IPS DF 6.9 (cell line): Measurements from ENCODE around the gene SLC66A2.
"Not testable (repeated sequence)": the region's sequence is repeated elsewhere in the genome, so short reads cannot be mapped to it uniquely, and the experiment has no call there.

ENCODE experiments used
- DNase-seq: peaks from one replicate; pipeline ENCODE4 v3.0.0-alpha.2; 2013; ENCODE audit warnings: low read depth, low spot score
- H3K27ac ChIP-seq: one replicate; pipeline ENCODE4 v1.5.1; 2013; ENCODE audit warnings: low read length, control low read depth
- H3K27me3 ChIP-seq: 2 replicates; pipeline ENCODE4 v1.6.1; 2013; ENCODE audit warnings: mild to moderate bottlenecking, low read length; ENCODE audit not compliant: control insufficient read depth, insufficient read depth
- H3K36me3 ChIP-seq: 2 replicates; pipeline ENCODE4 v1.6.1; 2013; ENCODE audit warnings: low read length; ENCODE audit not compliant: control insufficient read depth, insufficient read depth
- H3K4me1 ChIP-seq: 2 replicates; pipeline ENCODE4 v1.6.1; 2013; ENCODE audit warnings: low read length; ENCODE audit not compliant: control insufficient read depth, insufficient read depth
- H3K4me3 ChIP-seq: 2 replicates; pipeline ENCODE4 v1.5.1; 2013; ENCODE audit warnings: mild to moderate bottlenecking, low read length
- H3K9me3 ChIP-seq: 2 replicates; pipeline ENCODE4 v1.6.1; 2013; ENCODE audit warnings: low read length, inconsistent platforms; ENCODE audit not compliant: control insufficient read depth, insufficient read depth
- WGBS: extraction: QIAGEN DNeasy Blood & Tissue Kit; methylation state at CpG from one replicate; pipeline ENCODE4 v1.1.7; 2013; ENCODE audit warnings: mixed read lengths, missing lambda C conversion rate; ENCODE audit not compliant: insufficient read length, insufficient coverage; 5-methylcytosine and 5-hydroxymethylcytosine counted together

The SLC66A2 gene

DNA sequence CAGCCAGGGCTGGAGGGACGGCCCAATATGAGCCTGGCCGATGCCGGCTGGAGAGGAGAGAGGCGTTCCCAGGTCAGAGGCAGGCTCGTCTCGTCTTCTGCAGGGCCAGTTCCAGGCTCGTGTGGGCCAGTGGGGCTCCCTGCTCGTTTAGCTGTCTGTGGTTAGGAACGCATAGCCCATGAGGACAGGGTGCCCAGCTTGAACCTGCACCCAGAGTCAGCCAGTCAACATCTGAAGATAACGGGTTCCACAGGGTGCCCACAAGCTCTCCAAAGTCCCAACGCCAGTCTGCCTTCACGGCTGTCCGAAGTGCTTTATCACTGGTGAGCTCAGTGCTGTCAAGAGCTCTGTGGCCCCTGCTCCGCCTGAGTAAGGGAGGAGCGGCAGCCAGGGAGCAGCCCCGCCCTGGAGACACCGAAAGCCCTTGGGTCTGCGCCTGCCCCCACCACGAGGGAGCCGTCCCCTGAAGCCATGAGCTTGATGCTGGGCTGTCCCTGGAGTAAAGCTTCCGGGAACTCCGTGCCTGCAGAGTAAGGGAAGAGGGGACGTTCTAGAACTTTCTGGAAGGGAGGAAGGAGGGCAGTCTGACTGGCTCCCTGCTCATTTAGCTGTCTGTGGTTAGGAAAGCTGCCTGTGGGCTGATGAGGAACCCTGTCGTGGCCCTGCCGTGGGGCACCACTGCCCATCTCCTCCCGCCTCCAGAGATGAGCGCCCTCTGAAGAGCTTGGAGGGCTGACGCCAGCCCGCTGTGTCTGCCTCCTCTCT, 10.3 kb upstream of the SLC66A2 start:
- H3K4me3 ChIP-seq: no peak overlapping the region
- no peaks in the 10 kb centered on the region for H3K9me3 ChIP-seq
- H3K4me1 ChIP-seq: peaks cover 7% of the 10 kb centered on the region
- no peak for DNase-seq
- WGBS: no CpG with 5 or more reads among the region's 29 CpGs
- no peaks in the 10 kb centered on the region for H3K36me3 ChIP-seq
- H3K27ac ChIP-seq: no peak overlapping the region
- H3K27me3 ChIP-seq: peaks cover 35% of the 10 kb centered on the region; the same call in 1 of the 2 replicates

DNA sequence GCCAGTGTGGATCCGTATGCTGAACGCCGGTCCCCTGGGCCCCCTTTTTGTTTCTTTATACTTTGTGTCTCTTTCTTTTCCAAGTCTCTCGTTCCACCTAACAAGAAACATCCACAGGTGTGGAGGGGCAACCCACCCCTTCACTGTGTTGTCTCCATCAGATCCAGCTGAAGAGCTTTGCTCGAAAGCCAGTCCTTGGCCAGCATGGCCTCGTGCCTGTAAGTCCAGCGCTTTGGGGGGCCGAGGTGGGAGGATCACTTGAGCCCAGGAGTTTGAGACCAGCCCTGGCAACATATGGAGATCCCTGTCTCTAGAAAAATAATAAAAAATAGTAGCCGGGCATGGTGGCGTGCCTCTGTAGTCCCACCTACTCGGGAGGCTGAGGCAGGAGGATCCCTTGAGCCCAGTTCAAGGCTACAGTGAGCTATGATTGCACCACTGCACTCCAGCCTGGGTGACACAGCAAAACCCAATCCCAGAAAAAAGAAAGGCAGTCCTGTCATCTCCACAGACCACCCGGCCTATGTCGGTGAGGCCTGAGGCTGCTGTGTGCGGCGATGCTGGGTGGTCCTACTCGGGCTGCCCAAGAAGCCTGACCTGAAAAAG, 9.6 kb upstream of the SLC66A2 start:
- H3K9me3 ChIP-seq: no peaks in the 10 kb centered on the region
- H3K4me3 ChIP-seq: no peak overlapping the region
- no CpG with 5 or more reads among the region's 16 CpGs for WGBS
- peaks cover 35% of the 10 kb centered on the region; the same call in 1 of the 2 replicates for H3K27me3 ChIP-seq
- H3K36me3 ChIP-seq: no peaks in the 10 kb centered on the region
- peaks cover 7% of the 10 kb centered on the region for H3K4me1 ChIP-seq
- H3K27ac ChIP-seq: no peak overlapping the region
- no peak for DNase-seq

DNA sequence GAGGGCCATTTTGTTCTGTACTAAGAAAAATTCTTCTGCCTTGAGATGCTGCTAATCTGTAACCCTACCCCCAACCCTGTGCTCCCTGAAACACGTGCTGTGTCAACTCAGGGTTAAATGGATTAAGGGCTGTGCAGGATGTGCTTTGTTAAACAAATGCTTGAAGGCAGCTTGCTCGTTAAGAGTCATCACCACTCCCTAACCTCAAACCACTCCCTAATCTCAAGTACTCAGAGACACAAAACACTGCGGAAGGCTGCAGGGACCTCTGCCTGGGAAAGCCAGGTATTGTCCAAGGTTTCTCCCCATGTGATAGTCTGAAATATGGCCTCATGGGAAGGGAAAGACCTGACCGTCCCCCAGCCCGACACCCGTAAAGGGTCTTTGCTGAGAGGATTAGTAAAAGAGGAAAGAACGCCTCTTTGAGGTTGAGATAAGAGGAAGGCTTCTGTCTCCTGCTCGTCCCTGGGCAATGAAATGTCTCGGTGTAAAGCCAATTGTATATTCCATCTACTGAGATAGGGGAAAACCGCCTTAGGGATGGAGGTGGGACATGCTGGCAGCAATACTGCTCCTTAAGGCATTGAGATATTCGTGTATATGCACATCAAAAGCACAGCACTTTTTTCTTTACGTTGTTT, 8.8 kb upstream of the SLC66A2 start:
- H3K9me3 ChIP-seq, H3K36me3 ChIP-seq, DNase-seq, H3K27ac ChIP-seq, H3K4me3 ChIP-seq, H3K4me1 ChIP-seq: not testable (repeated sequence)
- WGBS: no CpG with 5 or more reads among the region's 12 CpGs
- H3K27me3 ChIP-seq: peaks cover 35% of the 10 kb centered on the region; the same call in 1 of the 2 replicates

DNA sequence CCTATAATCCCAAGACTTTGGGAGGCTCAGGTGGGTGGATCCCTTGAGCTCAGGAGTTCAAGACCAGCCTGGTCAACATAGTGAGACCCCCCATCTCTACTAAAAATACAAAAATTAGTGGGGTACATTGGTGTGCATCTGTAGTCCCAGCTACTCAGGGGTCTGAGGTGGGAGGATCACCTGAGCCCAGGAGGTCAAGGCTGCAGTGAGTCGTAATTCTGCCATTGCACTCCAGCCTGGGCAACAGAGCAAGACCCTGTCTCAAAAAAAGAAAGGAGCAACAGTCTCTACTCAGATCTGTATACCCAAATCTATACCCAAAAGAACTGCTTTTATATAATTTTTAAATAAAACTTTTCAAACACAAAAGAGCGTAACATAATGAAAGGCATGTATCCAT, 7.5 kb upstream of the SLC66A2 start:
- Histone ChIP-seq H3K4me3 (no peak overlapping the region), H3K4me1 (peaks cover 2% of the 10 kb centered on the region; the same call in 1 of the 2 replicates), H3K36me3 (no peaks in the 10 kb centered on the region), H3K9me3 (no peaks in the 10 kb centered on the region), H3K27ac (no peak overlapping the region), H3K27me3 (peaks cover 40% of the 10 kb centered on the region; the same call in 1 of the 2 replicates)
- 100% methylated on average over 1 of the region's 2 CpGs for WGBS
- DNase-seq: no peak

DNA sequence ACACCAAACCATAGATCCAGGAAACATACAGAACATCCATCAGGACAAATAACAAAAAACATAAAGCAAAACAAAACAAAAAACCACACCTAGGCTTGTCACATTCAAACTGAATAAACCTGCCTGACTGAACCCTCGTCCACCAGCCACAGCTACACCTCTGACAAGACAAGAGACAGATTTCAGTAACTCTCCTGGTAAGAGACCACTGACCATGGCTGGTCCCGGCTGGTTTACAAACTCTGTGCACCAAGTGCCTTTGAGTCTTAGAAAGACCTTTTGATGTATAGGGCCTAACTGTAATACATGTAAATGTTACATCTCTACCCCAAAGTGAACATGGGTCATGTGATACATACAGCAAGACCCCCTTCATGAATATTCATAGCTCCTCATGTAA, 4.8 kb upstream of the SLC66A2 start:
- Histone ChIP-seq H3K27ac (no peak overlapping the region), H3K4me3 (no peak overlapping the region), H3K9me3 (no peaks in the 10 kb centered on the region), H3K27me3 (peaks cover 32% of the 10 kb centered on the region), H3K36me3 (no peaks in the 10 kb centered on the region), H3K4me1 (peaks cover 4% of the 10 kb centered on the region; the same call in 1 of the 2 replicates)
- no peak for DNase-seq
- WGBS: no CpG with 5 or more reads among the region's 2 CpGs

DNA sequence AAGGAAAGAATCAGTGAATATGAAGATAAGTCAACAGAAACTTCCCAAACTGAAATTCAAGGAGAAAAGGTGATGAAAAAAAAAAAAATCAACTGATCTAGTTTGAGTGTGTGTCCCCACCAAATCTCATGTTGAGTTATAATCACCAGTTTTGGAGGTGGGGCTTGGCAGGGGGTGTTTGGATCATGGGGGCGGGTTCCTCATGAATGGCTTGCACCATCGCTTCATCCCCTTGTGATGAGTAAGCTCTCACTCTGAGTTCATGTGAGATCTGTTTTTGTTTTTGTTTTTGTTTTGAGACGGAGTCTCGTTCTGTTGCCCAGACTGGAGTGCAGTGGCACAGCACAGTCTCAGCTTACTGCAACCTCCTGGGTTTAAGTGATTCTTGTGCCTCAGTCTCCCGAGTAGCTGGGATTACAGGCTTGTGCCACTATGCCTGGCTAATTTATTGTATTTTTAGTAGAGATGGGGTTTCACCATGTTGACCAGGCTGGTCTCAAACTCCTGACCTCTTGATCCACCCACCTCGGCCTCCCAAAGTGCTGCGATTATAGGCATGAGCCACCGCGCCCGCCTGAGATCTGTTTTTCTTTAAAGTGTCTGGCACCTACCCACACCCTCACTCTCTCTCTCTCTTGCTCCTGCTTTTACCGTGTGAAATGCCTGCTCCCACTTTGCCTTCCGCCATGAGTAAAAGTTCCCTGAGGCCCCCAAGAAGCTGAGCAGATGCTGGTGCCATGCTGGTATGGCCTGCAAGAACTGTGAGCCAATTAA, 4.0 kb upstream of the SLC66A2 start:
- H3K9me3 ChIP-seq: no peaks in the 10 kb centered on the region
- no peak for DNase-seq
- 0 out of 2 replicates have a peak, but pooled peaks cover 6% of the 10 kb centered on the region for H3K4me1 ChIP-seq
- no peaks in the 10 kb centered on the region; the same call in 1 of the 2 replicates for H3K36me3 ChIP-seq
- WGBS: no CpG with 5 or more reads among the region's 12 CpGs
- H3K4me3 ChIP-seq: no peak overlapping the region
- peaks cover 29% of the 10 kb centered on the region for H3K27me3 ChIP-seq
- no peak overlapping the region for H3K27ac ChIP-seq

DNA sequence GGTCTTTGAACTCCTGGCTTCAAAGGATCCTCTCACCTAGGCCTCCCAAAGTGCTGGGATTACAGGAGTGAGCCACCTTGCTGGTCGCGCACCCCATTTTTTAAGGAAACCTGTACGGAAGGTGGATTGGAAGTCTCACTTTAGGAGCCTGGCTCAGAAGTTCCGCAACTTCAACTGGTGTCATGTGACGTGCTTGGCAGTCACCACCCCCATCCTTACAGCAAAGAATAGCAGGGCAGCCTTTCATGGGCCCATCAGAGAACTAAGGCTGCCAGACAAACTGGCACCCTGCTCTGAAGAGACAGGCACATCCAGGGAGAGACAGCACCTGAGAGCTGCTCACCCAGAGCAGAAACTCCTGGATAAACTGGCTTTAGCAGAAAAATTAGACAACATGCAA, 3.3 kb upstream of the SLC66A2 start:
- Histone ChIP-seq H3K9me3 (no peaks in the 10 kb centered on the region), H3K4me1 (0 out of 2 replicates have a peak, but pooled peaks cover 6% of the 10 kb centered on the region), H3K36me3 (no peaks in the 10 kb centered on the region; the same call in 1 of the 2 replicates), H3K27me3 (peaks cover 30% of the 10 kb centered on the region), H3K27ac (no peak overlapping the region), H3K4me3 (no peak overlapping the region)
- no CpG with 5 or more reads among the region's 5 CpGs for WGBS
- DNase-seq: no peak

DNA sequence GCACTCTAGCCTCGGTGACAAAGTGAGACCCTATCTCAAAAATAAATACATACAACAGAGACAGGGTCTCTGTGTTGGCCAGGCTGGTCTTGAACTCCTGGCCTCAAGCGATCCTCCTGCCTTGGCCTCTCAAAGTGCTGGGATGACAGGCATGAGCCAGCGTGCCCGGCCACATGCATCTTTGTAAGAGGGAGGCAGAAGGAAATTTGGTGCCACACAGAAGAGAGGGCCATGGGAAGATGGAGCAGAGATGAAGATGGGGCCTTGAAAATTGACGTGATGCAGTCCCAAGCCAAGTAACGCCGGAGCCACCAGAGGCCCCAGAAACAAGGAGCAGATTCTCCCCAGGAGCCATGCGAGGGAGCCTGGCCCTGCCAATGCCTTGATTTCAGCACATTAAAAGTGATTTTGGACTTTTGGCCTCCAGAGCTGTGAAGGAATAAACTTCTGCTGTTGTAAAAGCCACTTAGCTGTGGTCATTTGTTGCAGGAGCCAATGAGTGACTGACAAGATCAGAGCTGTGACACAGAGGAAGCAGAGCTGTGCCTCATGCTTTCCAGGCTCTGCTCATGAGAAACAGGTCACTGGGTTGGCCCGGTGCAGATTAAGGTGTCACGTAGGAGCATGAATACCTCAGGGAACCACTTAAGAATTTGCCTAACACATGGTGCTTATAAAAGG, 2.7 kb upstream of the SLC66A2 start:
- no peak overlapping the region for H3K27ac ChIP-seq
- no peak for DNase-seq
- no peaks in the 10 kb centered on the region; the same call in 1 of the 2 replicates for H3K36me3 ChIP-seq
- WGBS: no CpG with 5 or more reads among the region's 10 CpGs
- peaks cover 25% of the 10 kb centered on the region for H3K27me3 ChIP-seq
- 0 out of 2 replicates have a peak, but pooled peaks cover 6% of the 10 kb centered on the region for H3K4me1 ChIP-seq
- no peaks in the 10 kb centered on the region for H3K9me3 ChIP-seq
- no peak overlapping the region for H3K4me3 ChIP-seq

DNA sequence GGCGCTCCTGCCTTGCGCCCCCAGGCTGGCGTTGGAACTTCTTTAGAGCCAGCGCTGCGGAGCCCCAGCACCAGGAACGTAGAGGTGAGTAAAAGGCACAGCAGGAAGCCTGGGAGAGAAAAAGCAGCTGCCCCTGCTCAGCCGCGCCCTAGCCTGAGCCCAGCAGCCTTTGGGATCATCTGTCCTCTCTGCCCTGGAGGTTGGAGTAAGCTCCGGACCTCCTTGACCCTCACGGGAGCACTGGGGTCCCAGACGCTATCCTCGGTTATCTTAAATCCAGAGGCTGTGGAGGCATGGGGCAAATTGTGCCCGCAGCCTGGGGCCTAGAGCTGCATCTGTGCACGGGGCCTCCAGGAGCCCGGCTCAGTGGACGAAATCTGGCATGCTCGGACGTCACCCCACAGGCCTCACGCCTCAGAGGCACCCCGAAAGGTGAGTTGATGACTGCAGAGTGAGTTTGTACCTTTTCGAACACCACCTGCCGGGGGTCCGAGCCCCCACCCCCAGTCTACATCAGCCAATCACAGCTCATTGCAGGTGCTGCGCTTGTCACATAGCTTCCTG, 1.6 kb upstream of the SLC66A2 start:
- peak overlapping the region; percentile 14; the same call in 1 of the 2 replicates for H3K4me3 ChIP-seq
- H3K36me3 ChIP-seq: no peaks in the 10 kb centered on the region; the same call in 1 of the 2 replicates
- 0 out of 2 replicates have a peak, but pooled peaks cover 6% of the 10 kb centered on the region for H3K4me1 ChIP-seq
- no peak overlapping the region for H3K27ac ChIP-seq
- no CpG with 5 or more reads among the region's 24 CpGs for WGBS
- H3K9me3 ChIP-seq: no peaks in the 10 kb centered on the region
- no peak for DNase-seq
- H3K27me3 ChIP-seq: peaks cover 24% of the 10 kb centered on the region
